Lower lobe of right lung (tissue), 2 donors: ENCODE data around the gene LPIN1. TPM values are rescaled to one million over a fixed set of nuclear protein-coding genes. Genes with fewer than 3 reads are reported as not detected.

Experiments used
- ATAC-seq, 2 donors: fragments of 200-7000 bp; cut with Tn5 transposase; one replicate each; pipeline ENCODE4 v1.9.1; 2020 to 2022; ENCODE audit warnings: mild to moderate bottlenecking in 2 of 2, moderate library complexity in 2 of 2
- DNase-seq: peaks from one replicate; pipeline ENCODE4 v3.0.0-alpha.2; 2020
- H3K27ac ChIP-seq: fragments of 200-600 bp; one replicate; pipeline ENCODE4 v1.8.0; 2022
- H3K27me3 ChIP-seq: fragments of 200-600 bp; one replicate; pipeline ENCODE4 v1.8.0; 2022; ENCODE audit warnings: low read depth
- H3K36me3 ChIP-seq: fragments of 200-600 bp; one replicate; pipeline ENCODE4 v1.8.0; 2022; ENCODE audit warnings: mild to moderate bottlenecking
- H3K4me1 ChIP-seq: fragments of 200-600 bp; one replicate; pipeline ENCODE4 v1.8.0; 2022
- H3K4me3 ChIP-seq: fragments of 200-600 bp; one replicate; pipeline ENCODE4 v1.8.0; 2022; ENCODE audit warnings: mild to moderate bottlenecking
- H3K9me3 ChIP-seq: fragments of 200-600 bp; one replicate; pipeline ENCODE4 v1.8.0; 2022
- CTCF ChIP-seq: fragments of 200-600 bp; IDR thresholded peaks from one replicate; pipeline ENCODE4 v1.8.0; 2022; ENCODE audit warnings: antibody characterized with exemption, mild to moderate bottlenecking
- intact Hi-C: fragments of 100-400 bp; cut with DNase I; formaldehyde crosslinking; loops from one replicate; pipeline ENCODE4 v1.11.0; 2022
- total RNA-seq: library from RNA; stranded (reverse); fragmentation: NEBNext Ultra II Directional; extraction: Animal tissue kit (Norgen Biotek cat#: 25700); gene quantifications from one replicate; pipeline ENCODE4 v1.2.1, GENCODE V29; 2021
- donor health status: DM: no; HTN: yes; CAD: no; lungs with severe emphysema.

The LPIN1 gene
- total RNA-seq, 1 donor from 2014 or later: 52.7 TPM

GRCh38 chr2:11745613-11746375, 638 bp upstream of the LPIN1 start:
- DNase-seq (no peak), ATAC-seq (no peak)
- no peaks in the 10 kb centered on the region for H3K27me3 ChIP-seq
- no peaks in the 10 kb centered on the region for H3K36me3 ChIP-seq
- no peak for TF ChIP-seq CTCF
- peaks cover 68% of the 10 kb centered on the region for H3K4me1 ChIP-seq
- H3K27ac ChIP-seq: peak overlapping the region; percentile 88
- no peaks in the 10 kb centered on the region for H3K9me3 ChIP-seq
- intact Hi-C loops: no loop called here
- H3K4me3 ChIP-seq: peak overlapping the region; percentile 95

- intact Hi-C loops: no loop called here
- TF ChIP-seq CTCF: peak; percentile 5
- H3K9me3 ChIP-seq: no peaks in the 10 kb centered on the region
- no peak for DNase-seq
- H3K36me3 ChIP-seq: no peaks in the 10 kb centered on the region
- peak overlapping the region; percentile 88 for H3K27ac ChIP-seq
- no peaks in the 10 kb centered on the region for H3K27me3 ChIP-seq
- H3K4me1 ChIP-seq: peaks cover 74% of the 10 kb centered on the region
- peak; percentile 9 to 27 for ATAC-seq
- peak overlapping the region; percentile 95 for H3K4me3 ChIP-seq
These were observed 501 bp downstream of the LPIN1 start for GRCh38 chr2:11746807-11747459.

- DNase-seq (no peak), ATAC-seq (no peak)
- Histone ChIP-seq H3K36me3 (no peaks in the 10 kb centered on the region), H3K4me3 (peak overlapping the region; percentile 95), H3K27ac (peak overlapping the region; percentile 88), H3K9me3 (no peaks in the 10 kb centered on the region), H3K27me3 (no peaks in the 10 kb centered on the region), H3K4me1 (peaks cover 81% of the 10 kb centered on the region)
- intact Hi-C loops: no loop called here
- TF ChIP-seq CTCF: no peak
These were observed 1.8 kb downstream of the LPIN1 start for GRCh38 chr2:11748018-11748860.

- H3K4me3 ChIP-seq: peak overlapping the region; percentile 14
- H3K9me3 ChIP-seq: no peaks in the 10 kb centered on the region
- ATAC-seq: no peak
- intact Hi-C loops: no loop called here
- no peaks in the 10 kb centered on the region for H3K36me3 ChIP-seq
- no peak for DNase-seq
- H3K4me1 ChIP-seq: peaks cover 83% of the 10 kb centered on the region
- TF ChIP-seq CTCF: no peak
- no peak overlapping the region for H3K27ac ChIP-seq
- H3K27me3 ChIP-seq: no peaks in the 10 kb centered on the region
These were observed 2.6 kb downstream of the LPIN1 start for GRCh38 chr2:11748861-11749645.
